Stimulated activated CD8-positive, alpha-beta memory T cell treated with anti-CD3 and anti-CD28 coated beads, Interleukin-2, amount 100 ng/mL, for 1 hour (primary cell): Measurements from ENCODE around the gene TMEM263.
"Not testable (repeated sequence)": the region's sequence is repeated elsewhere in the genome, so short reads cannot be mapped to it uniquely, and the experiment has no call there.

Experiments used
- DNase-seq, 2 donors: peaks; one replicate each; pipeline ENCODE4 v3.0.0-alpha.2; 2020; ENCODE audit warnings: low read depth in 2 of 2

Gene TMEM263

DNA sequence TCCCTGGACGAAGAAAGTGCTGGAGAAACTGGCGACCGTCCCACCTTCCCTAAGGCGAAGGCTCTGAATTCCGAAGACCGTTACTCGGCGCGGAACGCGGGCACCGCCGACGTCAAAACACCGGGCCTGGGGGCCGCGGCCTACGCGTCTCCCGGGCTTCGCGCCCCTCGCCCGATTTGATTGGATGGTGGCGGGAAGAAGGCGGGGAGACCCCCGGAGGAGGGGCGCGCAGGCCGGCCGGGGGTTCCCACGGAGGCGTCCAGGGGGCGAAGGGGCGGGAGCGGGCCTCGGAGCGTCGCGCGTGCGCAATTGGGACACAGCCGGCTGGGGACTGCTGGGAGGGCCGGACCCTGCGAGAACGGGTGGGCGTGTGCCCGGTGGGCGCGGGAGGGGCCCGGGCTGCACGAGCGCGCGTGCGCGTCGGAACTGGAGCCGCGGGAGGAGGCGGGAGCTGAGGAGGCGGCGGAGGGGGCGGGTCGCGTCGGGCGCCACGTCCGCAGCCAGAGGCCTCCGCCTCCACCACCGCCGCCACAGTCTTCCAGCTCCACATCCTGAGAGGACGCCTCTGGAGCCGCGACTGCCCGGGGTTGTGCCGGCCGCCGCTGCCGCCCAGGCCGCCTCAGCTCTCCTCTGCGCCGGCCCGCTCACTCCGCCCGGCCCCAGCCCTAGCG is at the start of gene TMEM263:
TSS of gene TMEM263 (plus strand) at position 531 of the 671 bp plus-strand sequence. CDS start 11,210 bp downstream, outside the sequence.
- peak; percentile 83 to 90 for DNase-seq

DNA sequence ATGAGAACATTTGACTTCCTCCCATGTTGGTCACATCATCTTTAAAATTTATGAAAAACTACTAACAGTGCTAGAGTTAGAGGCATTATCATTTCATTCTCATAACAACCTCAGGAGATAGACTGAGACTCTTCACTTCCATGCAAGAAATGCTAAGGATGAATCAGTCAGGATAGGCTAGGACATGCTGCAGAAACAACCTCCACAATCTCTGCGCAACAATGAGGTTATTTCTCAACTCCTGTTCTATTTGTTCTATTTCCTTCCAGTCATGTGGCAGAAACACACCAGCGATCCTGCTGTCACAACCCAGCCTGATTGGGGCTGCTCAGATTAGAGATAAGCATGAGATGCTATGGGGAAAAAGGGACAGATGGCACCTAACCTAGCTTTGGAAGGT is 49.0 kb upstream of the TMEM263 start:
- no peak for DNase-seq

DNA sequence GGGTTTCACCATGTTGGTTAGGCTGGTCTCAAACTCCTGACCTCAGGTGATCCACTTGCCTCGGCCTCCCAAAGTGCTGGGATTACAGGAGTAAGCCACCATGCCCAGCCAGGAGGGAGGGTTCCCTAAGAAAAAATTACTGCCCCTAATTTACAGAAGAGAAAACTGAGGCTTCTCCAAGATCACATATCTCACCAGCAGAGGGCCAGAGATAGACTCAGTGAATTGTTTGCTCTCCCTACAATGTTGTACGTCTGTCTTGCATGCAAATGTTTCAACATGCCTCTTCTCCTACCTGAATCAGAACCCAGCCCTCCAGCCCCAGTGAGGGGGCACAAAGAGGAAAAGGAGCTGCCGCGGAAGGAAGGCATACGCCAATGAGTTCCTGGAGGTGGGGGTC is 48.3 kb upstream of the TMEM263 start:
- DNase-seq = no peak

DNA sequence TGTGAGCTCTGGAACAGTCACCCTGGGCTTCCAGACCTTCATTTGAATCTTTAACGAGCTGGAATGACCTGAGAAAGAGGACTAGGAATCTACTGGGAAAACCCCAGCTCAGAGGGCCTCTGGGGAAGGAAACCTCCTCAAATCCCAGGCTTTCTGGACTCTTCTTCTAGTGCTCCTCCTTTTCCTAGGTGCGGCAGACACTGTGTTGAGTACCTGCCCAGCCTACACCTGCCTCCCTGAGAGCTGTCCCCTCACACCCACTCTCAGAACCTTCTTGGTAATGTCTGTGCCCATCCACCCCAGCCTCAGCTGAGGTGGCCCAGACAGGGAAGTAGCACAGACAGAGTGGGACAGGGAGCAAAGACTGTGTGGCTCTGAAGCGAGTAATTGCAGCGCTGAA is 47.9 kb upstream of the TMEM263 start:
- DNase-seq = no peak

DNA sequence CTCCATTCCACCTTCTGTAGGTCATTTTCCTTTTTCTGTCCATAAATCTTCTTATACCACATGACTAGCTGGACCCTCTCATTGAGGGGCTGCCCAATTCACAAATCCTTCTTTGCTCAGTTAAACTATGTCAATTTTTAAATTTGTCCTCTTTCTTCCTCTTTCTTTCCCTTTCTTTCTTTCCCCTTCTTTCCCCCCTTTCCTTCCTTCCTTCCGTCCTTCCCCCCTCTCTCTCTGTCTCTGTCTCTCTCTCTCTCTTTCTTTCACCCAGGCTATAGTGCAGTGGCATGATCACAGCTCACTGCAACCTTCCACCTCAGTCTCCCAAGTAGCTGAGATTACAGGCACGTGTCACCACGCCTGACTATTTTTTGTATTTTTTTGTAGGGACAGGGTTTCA is 47.1 kb upstream of the TMEM263 start:
- no peak for DNase-seq

DNA sequence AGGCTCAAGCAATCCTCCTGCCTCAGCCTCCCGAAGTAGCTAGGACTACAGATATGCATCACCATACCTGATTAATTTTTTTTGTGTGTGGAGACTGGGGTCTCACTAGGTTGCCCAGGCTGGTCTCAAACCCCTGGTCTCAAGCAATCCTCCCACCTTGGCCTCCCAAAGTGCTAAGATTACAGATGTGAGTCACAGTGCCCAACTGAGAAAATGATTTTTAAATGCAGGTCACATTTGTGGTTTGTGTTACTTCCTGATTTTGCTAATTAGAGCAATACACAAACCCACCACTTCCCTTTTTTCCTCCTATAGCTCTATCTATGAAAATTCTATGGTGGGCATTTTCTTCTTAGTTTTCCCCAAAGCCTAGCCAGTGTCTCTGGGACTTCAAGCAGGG is 45.5 kb upstream of the TMEM263 start:
- DNase-seq = no peak

DNA sequence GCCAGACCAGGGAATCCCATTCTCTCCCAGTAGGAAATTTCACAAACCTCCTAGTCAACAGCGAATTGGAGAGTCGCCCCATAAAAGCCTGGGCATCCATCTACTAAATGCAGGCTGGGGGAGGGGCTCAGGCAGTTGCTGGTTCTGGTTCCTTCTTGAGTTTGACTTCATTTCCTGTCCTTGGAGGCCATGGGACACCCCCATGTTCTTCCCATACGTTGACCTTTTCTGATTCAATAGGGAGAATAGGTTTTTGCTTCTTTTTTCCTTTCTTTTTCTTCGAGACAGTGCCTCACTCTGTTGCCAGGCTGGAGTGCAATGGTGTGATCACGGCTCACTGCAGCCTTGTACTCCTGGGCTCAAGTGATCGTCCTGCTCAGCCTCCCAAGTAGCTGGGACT is 44.1 kb upstream of the TMEM263 start:
- no peak for DNase-seq

DNA sequence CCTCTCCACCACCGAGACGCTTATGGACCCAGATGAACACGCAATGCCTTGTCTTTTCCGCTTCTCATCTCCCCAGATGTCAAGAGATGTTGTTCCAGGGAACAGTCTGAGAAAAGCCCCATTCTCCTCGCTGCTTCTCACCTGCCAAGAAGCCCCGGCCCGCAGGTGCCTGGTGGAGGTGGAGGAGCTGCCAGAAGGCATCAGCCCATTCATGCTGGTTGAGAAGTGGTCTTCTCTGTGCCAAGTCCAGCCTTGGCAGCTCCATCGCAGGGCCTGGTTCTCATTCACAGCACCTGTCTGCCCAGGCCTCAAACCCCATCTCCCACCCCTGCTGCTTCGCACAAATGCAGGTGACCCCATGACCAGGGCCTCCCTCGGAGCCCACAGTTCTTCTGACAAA is 42.3 kb upstream of the TMEM263 start:
- no peak for DNase-seq

DNA sequence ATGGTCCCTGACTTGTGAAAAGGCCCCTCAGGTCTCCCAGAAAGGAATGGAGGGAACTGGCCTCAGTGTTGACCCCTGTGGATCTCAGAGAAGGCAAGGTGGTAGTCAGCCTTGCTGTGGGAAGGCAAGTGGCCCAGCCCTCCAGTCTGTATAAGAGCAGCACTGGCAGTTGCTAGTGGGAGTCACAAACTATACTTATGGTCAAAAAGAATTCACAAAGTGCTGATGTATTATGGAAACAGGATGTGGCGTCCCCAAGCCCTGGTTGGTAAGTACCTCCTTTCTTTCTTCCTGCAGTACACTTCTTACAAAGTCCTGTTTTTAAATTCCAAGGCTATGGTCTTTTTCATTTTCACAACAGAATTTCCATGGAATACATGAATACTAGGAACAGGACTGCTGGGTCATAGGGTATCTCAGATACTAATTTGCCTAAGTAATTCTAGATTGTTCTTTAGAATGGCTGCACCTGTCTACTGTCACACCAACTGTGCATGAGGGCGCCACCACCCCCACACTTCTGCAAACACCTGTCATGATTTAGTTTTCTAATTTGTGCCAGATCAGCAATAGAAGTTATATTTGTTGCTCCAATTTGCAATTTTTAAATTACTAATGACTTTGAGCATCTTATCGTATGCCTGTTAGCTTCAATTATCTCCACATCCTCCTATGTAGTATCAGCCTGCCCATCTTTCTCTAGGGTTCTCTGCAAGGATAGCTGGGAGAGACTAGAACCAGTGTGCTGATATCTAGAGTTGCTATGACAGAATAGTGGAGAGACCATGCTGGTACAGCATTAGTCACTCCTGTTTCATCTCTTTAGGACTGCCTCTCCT is 40.7 kb upstream of the TMEM263 start:
- DNase-seq = no peak

DNA sequence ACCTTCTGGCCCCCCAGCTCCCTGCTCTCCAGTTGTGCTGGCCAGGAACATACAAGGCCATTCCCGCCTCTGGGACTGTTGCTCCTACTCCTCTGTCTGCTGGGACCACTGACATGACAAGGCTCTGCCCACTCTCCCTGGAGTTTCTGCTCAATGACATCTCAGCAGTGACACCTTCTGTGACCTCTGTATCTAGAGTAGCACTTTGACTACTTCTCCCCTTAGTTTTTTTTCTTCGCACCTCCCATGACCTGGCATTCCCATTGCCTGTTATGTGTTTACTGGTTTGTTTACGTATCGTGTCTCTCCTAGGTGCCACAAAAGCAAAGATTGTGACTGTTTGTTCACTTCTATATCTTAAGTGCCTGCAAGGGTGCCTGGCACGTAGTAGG is 40.1 kb upstream of the TMEM263 start:
- no peak for DNase-seq

DNA sequence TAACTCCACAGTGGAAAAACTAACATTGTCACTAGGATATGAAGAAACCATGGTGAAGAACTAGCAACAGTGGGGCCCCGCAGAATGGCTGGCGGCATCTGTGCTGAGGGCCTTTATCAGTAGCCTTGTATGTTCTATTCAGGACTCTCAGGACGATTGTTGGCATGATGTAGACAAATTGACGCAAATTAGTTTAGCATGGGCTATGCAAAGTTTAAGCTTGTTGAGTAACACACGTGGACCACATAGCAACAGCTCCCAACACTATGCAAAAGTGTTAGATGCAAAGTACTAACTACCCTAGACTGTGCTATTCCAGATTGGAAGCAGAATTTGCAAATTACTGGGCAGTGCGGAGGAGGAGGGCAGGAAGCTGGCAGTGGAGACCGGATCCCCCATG is 38.2 kb upstream of the TMEM263 start:
- no peak for DNase-seq

DNA sequence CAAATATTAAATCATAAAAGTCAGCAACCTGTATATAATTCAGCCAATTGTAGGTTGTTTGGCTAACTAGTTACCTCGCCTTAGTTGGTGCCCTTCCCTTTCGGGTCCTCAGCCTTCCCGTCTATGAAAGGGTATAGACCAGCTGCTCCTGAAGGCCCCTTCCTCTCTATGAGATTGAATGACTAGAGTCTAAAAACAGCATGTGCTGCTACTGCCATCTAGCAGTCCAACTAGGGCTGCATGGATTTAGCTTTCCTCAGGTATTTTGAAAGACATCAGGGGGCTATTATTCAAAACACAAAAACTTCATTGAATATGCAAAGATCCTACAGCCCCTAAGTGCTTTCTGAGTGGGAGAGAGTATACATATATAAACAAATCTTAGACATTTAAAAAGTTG is 37.0 kb upstream of the TMEM263 start:
- DNase-seq = no peak

DNA sequence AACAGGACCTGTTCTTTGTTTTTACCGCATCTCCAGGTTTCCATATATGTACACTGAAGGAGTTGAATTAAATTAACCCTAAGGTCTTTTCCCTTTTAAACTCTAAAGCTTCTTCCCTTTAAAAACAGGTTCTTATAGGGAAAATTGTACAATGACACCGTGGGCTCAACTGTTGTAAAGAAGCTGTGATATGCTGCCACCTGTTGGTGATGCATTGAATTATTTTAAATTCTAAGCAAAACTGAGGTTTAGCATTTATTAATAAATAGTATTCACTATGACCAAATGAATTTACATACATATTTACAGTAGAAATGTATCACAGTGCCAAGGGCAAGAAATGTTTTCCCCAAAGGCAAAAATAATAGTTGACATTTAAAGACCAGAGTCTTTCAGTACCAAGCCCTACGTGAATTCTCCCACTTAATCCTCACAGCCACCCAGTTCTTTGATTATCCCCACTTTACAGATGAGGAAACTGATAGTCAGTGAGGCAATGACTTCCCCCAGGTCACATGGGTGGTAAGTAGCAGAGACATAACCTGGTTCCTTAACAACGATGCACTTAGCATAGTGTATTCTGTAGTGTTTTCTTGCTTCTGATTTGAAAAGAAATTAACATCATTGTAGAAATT is 35.7 kb upstream of the TMEM263 start:
- no peak for DNase-seq

DNA sequence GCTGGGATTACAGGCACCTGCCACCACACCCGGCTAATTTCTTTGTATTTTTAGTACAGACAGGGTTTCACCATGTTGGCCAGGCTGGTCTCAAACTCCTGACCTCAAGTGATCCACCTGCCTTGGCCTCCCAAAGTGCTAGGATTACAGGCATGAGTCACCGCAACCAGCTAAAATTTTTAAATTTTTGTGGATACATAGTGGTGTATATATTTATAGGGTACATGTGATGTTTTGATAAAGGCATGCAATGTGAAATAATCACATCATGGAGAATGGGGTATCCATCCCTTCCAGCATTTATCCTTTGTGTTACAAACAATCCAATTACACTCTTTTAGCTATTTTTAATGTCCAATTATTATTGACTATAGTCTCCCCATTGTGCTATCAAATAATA is 33.7 kb upstream of the TMEM263 start:
- DNase-seq = not testable (repeated sequence)

DNA sequence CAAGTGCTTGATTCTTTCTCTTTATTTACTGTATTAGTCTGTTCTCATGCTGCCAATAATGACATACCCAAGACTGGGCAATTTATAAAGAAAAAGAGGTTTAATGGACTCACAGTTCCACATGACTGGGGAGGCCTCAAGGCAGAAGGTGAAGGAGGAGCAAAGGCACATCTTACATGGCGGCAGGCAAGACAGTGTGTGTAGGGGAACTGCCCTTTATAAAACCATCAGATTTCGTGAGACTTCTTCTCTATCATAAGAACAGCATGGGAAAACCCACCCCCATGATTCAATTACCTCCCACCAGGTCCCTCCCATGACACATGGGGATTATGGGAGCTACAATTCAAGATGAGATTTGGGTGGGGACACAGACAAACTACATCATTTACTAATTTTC is 32.1 kb upstream of the TMEM263 start:
- not testable (repeated sequence) for DNase-seq

DNA sequence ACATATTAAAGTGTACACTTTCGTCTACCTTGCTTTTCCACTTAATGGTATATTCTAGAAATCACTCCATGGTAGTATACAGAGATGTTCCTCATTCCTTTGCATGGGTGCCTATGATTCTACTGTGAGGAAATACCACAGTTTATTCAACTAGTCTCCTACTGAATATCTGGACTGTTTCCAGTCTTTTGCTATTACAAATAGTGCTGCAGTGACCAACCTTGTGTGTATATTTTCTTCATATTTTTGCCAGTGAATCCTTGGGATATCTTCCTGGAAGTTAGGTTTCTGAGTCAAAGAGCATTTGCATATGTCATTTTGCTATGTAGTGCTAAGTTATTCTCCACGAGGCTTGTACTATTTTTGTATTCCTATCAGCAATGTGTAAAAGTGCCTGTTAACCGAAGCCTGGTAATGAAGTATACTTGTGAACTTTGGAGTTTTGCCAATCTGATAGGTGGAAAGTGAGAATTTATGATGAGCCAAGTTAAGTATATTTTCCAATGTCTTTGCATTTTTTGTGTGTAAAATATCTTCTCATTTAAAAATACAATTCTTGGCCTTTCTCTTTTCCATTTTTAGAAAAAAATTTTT is 31.3 kb upstream of the TMEM263 start:
- DNase-seq = no peak

DNA sequence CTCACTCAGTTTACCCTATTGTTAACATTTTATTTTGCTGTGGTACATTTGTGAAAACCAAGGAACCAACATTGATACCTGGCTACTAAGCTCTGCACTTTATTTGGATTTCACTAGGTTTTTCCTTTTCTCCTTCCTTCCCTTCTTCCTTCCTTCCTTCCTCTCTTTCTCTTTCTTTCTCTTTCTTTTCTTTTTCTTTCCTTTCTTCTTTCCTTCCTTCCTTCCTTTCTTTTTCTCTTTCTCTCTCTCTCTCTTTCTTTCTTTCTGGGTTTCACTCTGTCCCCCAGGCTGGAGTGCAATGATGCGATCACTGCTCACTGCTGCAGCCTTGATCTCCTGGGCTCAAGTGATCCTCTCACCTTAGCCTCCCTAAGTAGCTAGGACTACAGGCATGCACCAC is 29.1 kb upstream of the TMEM263 start:
- no peak for DNase-seq

DNA sequence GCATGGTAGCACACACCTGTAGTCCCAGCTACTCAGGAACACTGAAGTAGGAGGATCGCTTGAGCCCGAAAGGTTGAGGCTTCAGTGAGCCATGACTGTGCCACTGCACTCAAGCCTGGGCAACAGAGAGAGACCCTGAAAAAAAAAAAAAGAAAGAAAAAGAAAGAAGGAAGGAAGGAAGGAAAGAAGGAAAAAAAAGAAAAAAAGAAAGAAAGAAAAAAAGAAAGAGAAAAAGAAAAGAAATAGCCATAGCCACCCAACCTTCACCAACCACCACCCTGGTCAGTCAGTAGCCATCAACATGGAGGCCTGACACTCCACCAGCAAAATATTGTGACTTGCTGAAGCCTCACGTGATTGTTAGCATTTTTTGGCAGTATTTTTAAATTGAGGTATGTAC is 21.4 kb upstream of the TMEM263 start:
- DNase-seq = no peak

DNA sequence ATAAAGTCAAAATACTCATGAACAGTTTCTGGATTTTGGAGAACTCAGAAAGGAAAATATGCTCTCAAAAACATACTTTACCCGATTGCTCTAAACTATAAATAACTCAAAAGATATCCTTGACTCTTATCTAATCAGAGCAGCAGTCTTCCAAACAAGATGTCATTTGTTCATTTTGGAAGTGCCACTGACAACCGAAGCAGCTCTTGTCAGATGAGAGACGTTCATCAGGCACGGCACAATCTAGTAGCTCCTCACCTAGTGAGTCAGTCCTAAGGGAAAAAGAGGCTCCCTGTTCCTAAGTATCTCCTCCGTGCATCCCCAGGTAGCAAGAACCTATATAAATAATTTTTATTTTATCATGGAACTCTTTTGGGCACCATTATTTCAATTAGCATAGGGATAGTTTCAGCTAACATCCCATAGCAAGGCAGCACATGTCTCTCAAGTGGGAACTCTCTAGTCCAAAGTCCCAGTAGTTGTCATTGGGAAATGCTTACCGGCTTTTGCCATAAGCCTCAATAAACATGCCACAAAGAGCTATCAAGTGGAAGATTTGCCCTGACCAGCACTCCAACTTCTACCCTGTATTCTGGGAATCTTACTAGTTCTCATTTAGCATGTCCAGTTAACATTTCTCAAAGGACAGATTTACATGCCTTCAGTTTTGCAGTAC is 14.1 kb upstream of the TMEM263 start:
- DNase-seq = no peak

DNA sequence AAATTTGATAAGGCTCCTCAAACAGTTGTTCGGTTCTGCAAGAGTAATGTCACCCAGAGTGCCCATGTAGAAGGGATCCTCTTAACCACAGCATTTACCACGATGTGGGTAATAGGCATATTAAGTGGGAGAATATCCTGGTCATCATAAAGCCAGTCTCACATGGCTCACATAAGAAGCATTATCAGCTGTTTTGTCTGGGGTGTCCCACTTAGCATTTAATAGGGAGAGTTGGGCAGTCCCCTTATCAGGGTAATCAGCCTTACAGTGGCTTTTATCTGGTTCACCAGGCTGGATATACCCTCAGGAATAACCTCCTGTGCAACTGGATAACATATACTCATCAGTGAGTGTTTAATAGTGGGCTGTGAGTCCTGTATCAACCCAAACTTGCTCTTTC is 12.9 kb upstream of the TMEM263 start:
- no peak for DNase-seq

DNA sequence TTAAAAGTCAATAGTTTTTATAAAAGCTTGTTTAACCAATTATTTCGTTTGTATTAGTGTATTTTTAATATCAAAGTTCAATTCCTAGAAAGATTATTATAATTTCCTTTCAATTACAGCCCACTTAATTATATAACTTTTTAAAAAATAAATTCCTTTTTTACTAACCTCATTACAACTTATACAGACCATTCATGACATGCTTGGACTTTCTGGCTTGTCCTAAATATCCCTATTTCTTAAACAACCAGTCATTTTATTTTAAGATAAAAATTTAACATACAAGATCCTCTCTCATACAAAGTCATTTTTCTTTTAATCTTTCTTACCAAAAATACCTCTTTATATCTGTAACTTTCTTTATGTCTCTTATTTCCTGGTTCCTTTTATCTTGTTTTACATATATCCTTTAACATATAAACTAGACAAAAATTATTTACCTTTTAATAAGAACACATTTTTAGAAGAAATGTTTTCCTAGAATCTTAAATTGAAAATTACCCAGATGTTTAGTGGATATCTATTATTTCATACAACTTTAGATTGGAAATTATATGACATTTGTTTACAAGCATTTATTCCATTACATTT is 10.4 kb upstream of the TMEM263 start:
- no peak for DNase-seq

DNA sequence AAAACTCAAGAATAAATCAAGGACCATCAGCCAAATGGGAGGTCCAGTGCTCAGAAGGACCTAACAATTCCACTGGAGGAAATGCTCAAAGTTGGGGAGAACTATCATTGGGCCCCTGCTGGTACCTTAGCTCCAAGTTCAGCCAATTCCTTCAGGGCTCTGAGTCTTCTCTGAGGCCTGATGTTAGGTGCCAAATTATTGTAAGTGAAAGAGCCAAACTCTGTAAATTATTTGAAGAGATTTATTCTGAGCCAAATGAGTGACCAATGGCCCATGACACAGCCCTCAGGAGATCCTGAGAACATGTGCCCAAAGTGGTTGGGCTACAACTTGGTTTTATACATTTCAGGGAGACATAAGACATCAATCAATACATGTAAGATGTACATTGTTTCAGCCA is 8.2 kb upstream of the TMEM263 start:
- no peak for DNase-seq
